Left kidney (tissue), 8 donors: ENCODE results near the gene ATXN2L. TPM values are rescaled to one million over a fixed set of nuclear protein-coding genes. Genes with fewer than 3 reads are reported as not detected.
A peak's percentile ranks its signal among the peaks of the same experiment; 100 is the strongest.
"Not testable (repeated sequence)": the region's sequence is repeated elsewhere in the genome, so short reads cannot be mapped to it uniquely, and the experiment has no call there.

Experiments used
- DNase-seq: peaks from one replicate; pipeline ENCODE4 v3.0.0-alpha.2; 2013
- long read RNA-seq, 8 donors: transcript quantifications; one replicate each; lab custom pipeline, GENCODE V29; 2026
- polyA plus RNA-seq: library from polyadenylated mRNA; unstranded; fragments of 120-200 nt; gene quantifications from one replicate; pipeline ENCODE4 v1.2.1, GENCODE V29; 2013; ENCODE audit not compliant: insufficient read length

Gene ATXN2L
- 108 TPM for polyA plus RNA-seq
- long read RNA-seq, donor 1, transcript ATXN2L-212 (5 exons, 786 nt), result major isoform, 7 of 148 reads
- long read RNA-seq, donor 1, partial matches to known transcripts, result 138 of 148 reads
- long read RNA-seq, donor 1, other reads (novel, unspliced or antisense), result 0 of 148 reads
- long read RNA-seq, donor 2, partial matches to known transcripts, result 6 of 12 reads
- long read RNA-seq, donor 2, other reads (novel, unspliced or antisense), result 0 of 12 reads
- long read RNA-seq, donor 3, full-length matches to known transcripts, result 6 of 11 reads
- long read RNA-seq, donor 3, partial matches to known transcripts, result 5 of 11 reads
- long read RNA-seq, donor 3, other reads (novel, unspliced or antisense), result 0 of 11 reads
- long read RNA-seq, donor 4, result 0 reads
- long read RNA-seq, donor 5, full-length matches to known transcripts, result 5 of 5 reads
- long read RNA-seq, donor 5, partial matches to known transcripts, result 0 of 5 reads
- long read RNA-seq, donor 5, other reads (novel, unspliced or antisense), result 0 of 5 reads
- long read RNA-seq, donor 6, partial matches to known transcripts, result 46 of 50 reads
- long read RNA-seq, donor 6, other reads (novel, unspliced or antisense), result 0 of 50 reads
- long read RNA-seq, donor 7, full-length matches to known transcripts, result 5 of 30 reads
- long read RNA-seq, donor 7, partial matches to known transcripts, result 25 of 30 reads
- long read RNA-seq, donor 7, other reads (novel, unspliced or antisense), result 0 of 30 reads
- long read RNA-seq, donor 8, full-length matches to known transcripts, result 6 of 6 reads
- long read RNA-seq, donor 8, partial matches to known transcripts, result 0 of 6 reads
- long read RNA-seq, donor 8, other reads (novel, unspliced or antisense), result 0 of 6 reads

- peak; percentile 96 for DNase-seq
Measured at GRCh38 chr16:28822520-28823290, at the start of gene ATXN2L. Gene ATXN2L (plus strand): TSS chr16:28822999. CDS start chr16:28823260, 261 bp downstream.

DNA sequence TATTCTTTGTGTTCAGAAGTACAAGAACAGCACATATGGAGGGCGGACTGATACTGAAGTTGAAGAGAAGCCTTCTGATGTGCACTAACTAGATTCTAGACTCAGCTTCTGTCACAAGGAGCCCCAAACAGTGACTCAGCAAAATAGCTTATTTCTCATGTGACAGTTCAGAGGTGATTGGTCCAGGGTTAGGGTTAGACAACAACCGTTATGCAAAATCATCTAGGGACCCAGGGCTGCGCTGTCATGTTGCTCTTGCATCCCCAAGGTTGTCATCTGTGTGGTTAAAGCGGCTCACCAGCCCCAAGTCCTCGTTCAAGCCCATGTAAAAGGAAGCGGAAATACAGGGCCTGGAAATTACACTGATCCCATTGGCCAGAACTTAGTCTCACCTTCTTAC lies 41.1 kb upstream of the ATXN2L start:
- not testable (repeated sequence) for DNase-seq

GRCh38 chr16:28782357-28782756 lies 40.4 kb upstream of the ATXN2L start:
- DNase-seq, result not testable (repeated sequence)

GRCh38 chr16:28802235-28803019 lies 20.4 kb upstream of the ATXN2L start:
- DNase-seq, result not testable (repeated sequence)

GRCh38 chr16:28807445-28808120 lies 15.2 kb upstream of the ATXN2L start:
- not testable (repeated sequence) for DNase-seq

- no peak for DNase-seq
Measured at GRCh38 chr16:28820016-28820415, 2.8 kb upstream of the ATXN2L start.

- not testable (repeated sequence) for DNase-seq
Measured at GRCh38 chr16:28820546-28820945, 2.3 kb upstream of the ATXN2L start.

GRCh38 chr16:28821874-28822519 lies 802 bp upstream of the ATXN2L start:
- DNase-seq, result no peak

DNA sequence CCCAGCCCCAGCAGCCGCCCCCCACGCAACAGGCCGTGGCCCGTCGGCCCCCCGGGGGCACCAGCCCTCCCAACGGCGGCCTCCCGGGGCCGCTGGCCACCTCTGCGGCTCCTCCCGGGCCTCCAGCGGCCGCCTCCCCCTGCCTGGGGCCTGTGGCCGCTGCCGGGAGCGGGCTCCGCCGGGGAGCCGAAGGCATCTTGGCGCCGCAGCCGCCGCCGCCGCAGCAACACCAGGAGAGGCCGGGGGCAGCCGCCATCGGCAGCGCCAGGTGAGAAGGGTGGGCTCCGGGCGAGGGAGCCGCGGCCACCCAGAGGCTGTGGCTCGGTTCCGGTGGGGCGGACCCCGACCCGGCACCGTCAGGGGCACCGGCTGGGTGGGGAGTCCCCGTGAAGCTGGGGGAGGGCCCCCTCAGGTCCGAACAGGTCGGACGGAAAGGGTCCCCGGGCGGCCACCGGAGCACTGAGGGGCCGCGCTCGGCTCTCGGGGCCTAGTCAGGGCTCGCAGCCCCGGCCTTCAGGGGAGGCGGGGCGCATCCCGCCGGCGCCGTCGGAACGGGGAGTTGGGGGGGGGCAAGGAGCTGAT lies 583 bp downstream of the ATXN2L start:
- no peak for DNase-seq

- peak; percentile 97 for DNase-seq
Measured at GRCh38 chr16:28823873-28824716, 1.3 kb downstream of the ATXN2L start.

DNA sequence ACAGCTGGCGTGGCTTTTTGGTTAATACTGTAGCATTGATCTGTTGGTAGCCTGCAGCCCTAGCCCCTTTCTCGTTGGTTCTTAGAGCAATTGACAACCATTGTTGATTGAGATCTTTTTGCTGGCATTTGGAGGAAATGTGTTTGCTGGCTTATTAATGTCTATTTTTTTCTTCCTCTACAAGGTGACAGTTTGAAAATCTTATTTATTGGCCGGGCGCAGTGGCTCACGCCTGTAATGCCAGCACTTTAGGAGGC lies 1.8 kb downstream of the ATXN2L start:
- no peak for DNase-seq

GRCh38 chr16:28826141-28826540 lies 3.3 kb downstream of the ATXN2L start:
- no peak for DNase-seq

DNA sequence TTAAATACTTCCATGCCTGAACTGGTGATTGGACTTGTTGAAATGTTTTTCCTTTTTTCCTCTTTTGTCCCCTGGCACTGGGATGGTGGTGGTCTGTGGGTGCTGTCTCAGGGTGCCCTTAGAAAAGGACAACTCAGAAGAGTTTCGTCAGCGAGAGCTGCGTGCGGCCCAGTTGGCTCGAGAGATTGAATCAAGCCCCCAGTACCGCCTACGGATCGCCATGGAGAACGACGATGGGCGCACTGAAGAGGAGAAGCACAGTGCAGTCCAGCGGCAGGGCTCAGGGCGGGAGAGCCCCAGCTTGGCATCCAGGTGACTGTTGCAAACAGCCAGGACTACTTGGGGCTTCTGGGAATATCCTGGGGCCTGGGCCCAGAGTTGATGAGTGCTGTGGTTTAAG lies 6.9 kb downstream of the ATXN2L start:
- DNase-seq, result no peak

DNA sequence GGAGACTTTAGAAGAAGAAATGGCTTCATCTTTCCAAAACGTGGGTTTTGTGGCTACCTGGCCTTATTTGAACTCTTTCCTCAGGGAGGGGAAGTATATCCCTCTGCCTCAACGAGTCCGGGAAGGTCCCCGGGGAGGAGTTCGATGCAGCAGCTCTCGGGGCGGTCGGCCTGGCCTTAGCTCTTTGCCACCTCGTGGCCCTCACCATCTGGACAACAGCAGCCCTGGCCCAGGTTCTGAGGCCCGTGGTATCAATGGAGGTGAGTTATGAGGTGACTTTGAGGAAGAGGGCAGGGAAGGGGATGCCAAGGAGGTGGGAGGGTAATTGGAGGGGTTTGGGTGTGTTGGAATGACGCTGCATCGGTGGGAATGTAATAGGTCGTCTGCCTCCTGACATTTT lies 7.7 kb downstream of the ATXN2L start:
- no peak for DNase-seq

- no peak for DNase-seq
Measured at GRCh38 chr16:28834349-28834748, 11.6 kb downstream of the ATXN2L start.

- DNase-seq, result no peak
Measured at GRCh38 chr16:28834873-28835863, 12.4 kb downstream of the ATXN2L start.

DNA sequence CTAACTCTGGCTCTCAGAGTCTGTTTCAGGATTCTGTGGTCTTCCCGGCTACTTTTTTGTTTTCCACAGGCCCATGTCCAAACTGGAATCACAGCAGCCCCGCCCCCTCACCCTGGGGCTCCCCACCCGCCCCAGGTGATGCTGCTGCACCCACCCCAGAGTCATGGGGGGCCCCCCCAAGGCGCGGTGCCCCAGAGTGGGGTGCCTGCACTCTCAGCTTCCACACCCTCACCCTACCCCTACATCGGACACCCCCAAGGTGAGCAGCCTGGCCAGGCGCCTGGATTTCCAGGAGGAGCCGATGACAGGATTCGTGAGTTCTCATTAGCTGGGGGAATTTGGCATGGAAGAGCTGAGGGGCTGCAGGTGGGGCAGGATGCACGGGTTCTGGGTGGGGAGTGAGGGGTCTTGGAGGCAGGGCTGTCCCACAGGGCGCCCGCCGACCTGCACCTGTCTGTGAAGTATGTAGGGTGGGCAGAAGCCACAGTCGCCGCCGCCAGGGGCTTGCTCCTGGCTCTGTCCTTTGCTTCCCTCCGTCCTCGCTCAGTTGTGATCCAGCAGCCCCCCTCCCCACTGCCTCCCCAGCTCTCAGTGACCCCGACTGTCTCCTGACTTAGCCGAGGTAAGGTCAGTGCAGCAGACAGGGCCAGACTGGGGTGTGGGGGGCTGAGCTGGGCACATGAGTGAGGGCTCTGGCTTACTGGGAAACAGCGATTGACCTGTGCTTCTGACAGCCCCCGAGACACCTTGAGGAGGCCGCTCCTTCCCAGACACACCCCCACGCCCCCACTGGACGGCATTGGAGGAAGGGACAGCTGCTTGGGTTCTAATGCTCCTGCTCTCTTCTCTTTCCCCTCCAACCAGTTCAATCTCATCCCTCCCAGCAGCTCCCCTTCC lies 13.3 kb downstream of the ATXN2L start:
- no peak for DNase-seq
